Measurements from ENCODE around the gene FARP1. TPM values are rescaled to one million over a fixed set of nuclear protein-coding genes. Genes with fewer than 3 reads are reported as not detected.

Gene FARP1
- total RNA-seq, 4 donors from 2014 or later: 11.0 to 27.2 (median 13.6) TPM

DNA sequence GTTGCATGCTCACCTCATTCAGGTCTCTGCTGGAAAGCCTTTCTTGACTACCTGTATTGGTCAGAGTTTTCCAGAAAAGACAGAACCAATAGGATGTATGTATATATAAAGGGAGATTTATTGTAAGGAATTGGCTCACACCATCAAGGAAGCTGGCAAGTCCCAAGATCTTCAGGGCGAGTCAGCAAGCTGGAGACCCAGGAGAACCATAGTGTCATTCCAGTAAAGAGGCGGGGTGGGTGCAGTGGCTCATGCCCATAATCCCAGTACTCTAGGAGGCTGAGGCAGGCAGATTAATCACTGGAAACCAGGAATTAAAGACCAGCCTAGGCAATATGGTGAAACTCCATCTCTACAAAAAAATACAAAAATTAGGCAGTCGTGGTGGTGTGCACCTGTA lies 30.4 kb upstream of the FARP1 start:
- Histone ChIP-seq H3K27ac (no peak overlapping the region), H3K4me3 (no peak overlapping the region), H3K36me3 (no peaks in the 10 kb centered on the region), H3K9me3 (no peaks in the 10 kb centered on the region), H3K27me3 (no peaks in the 10 kb centered on the region), H3K4me1 (no peaks in the 10 kb centered on the region)
- no peak for DNase-seq (ENCODE audit: low spot score in 2 of 2)
- 94% methylated on average over 3 of the region's 3 CpGs for WGBS
- TF ChIP-seq, protein P1, sequence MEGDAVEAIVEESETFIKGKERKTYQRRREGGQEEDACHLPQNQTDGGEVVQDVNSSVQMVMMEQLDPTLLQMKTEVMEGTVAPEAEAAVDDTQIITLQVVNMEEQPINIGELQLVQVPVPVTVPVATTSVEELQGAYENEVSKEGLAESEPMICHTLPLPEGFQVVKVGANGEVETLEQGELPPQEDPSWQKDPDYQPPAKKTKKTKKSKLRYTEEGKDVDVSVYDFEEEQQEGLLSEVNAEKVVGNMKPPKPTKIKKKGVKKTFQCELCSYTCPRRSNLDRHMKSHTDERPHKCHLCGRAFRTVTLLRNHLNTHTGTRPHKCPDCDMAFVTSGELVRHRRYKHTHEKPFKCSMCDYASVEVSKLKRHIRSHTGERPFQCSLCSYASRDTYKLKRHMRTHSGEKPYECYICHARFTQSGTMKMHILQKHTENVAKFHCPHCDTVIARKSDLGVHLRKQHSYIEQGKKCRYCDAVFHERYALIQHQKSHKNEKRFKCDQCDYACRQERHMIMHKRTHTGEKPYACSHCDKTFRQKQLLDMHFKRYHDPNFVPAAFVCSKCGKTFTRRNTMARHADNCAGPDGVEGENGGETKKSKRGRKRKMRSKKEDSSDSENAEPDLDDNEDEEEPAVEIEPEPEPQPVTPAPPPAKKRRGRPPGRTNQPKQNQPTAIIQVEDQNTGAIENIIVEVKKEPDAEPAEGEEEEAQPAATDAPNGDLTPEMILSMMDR (IDR thresholded peaks at IDR 0.05): no peak
- TF ChIP-seq POLR2AphosphoS5 (IDR thresholded peaks at IDR 0.05): no peak
- TF ChIP-seq EP300 (IDR thresholded peaks at IDR 0.05): no peak
- TF ChIP-seq POLR2A (IDR thresholded peaks at IDR 0.05): no peak

DNA sequence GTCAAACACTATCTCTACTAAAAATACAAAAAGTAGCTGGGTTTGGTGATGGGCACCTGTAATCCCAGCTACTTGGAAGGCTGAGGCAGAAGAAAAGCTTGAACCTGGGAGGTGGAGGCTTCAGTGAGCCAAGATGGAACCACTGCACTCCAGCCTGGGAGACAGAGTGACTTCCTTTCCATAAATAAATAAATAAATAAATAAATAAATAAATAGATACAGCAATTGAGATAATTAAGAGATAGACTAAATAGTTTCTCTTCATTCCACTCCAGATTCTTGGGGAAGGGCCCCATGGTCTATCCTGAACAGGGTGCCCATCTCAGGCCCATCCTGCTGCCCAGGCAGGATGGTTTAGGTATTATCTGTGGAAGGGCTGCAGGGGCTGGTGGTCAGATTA lies 24.0 kb upstream of the FARP1 start:
- TF ChIP-seq POLR2A (IDR thresholded peaks at IDR 0.05) (no peak), POLR2AphosphoS5 (IDR thresholded peaks at IDR 0.05) (no peak), EP300 (IDR thresholded peaks at IDR 0.05) (no peak)
- TF ChIP-seq, protein P1 (IDR thresholded peaks at IDR 0.05): no peak
- H3K9me3 ChIP-seq: no peaks in the 10 kb centered on the region
- no peaks in the 10 kb centered on the region for H3K27me3 ChIP-seq
- no peak overlapping the region for H3K4me3 ChIP-seq
- H3K4me1 ChIP-seq: no peaks in the 10 kb centered on the region
- DNase-seq (ENCODE audit: low spot score in 2 of 2): no peak
- H3K27ac ChIP-seq: no peak overlapping the region
- no peaks in the 10 kb centered on the region for H3K36me3 ChIP-seq

DNA sequence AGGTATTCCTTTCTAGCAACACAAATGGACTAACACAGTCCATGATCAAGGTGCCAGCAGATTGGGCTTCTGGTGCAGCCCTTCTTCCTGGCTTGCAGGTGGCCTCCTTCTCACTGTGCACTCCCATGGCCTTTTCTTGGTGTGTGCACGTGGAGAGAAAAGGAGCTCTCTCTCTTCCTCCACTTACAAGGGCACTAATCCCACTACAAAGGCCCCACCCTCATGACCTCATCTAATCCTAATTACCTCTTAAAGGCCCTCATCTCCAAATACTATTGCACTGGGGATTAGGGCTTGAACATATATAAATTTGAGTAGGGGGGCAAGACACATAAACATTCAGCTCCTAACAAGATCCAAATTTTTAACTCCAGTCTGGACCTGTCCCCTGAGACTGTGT lies 19.7 kb upstream of the FARP1 start:
- H3K27ac ChIP-seq: no peak overlapping the region
- peaks cover 3% of the 10 kb centered on the region for H3K9me3 ChIP-seq
- no peaks in the 10 kb centered on the region for H3K4me1 ChIP-seq
- no peak for DNase-seq (ENCODE audit: low spot score in 2 of 2)
- 80% methylated on average over 1 of the region's 1 CpG for WGBS
- no peak overlapping the region for H3K4me3 ChIP-seq
- TF ChIP-seq POLR2AphosphoS5 (IDR thresholded peaks at IDR 0.05) (no peak), POLR2A (IDR thresholded peaks at IDR 0.05) (no peak), EP300 (IDR thresholded peaks at IDR 0.05) (no peak)
- TF ChIP-seq, protein P1 (IDR thresholded peaks at IDR 0.05): no peak
- no peaks in the 10 kb centered on the region for H3K36me3 ChIP-seq
- no peaks in the 10 kb centered on the region for H3K27me3 ChIP-seq

DNA sequence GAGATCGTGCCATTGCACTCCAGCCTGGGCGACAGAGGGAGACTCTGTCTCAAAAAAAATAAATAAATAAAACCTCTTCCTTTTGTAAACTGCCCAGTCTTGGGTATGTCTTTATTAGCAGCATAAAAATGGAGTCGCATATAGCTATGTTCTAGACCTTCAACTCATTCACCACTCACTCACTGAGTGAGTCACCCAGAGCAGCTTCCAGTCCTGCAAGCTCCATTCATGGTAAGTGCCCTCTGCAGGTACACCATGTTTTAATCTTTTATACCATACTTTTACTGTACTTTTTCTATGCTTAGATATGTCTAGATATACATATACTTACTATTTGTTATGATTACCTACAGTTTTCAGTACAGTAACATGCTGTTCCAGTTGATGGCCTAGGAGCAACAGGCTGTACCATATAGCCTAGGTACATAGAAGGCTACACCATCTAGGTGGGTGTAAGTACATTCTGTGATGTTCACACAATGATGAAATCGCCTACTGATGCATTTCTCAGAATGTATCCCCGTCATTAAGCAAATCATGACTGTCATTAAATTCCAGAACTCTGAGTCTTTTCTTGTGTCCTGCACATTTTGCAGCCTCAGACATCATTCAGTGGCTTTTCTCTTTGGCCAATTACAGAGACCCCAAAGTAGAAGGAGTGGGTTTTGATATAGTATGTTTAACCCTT lies 13.7 kb upstream of the FARP1 start:
- Histone ChIP-seq H3K27me3 (no peaks in the 10 kb centered on the region), H3K4me1 (no peaks in the 10 kb centered on the region), H3K9me3 (no peaks in the 10 kb centered on the region), H3K27ac (no peak overlapping the region), H3K4me3 (no peak overlapping the region), H3K36me3 (no peaks in the 10 kb centered on the region)
- TF ChIP-seq, protein P1 (IDR thresholded peaks at IDR 0.05): no peak
- TF ChIP-seq POLR2A (IDR thresholded peaks at IDR 0.05): no peak
- 92% methylated on average over 5 of the region's 5 CpGs for WGBS
- DNase-seq (ENCODE audit: low spot score in 2 of 2): no peak

DNA sequence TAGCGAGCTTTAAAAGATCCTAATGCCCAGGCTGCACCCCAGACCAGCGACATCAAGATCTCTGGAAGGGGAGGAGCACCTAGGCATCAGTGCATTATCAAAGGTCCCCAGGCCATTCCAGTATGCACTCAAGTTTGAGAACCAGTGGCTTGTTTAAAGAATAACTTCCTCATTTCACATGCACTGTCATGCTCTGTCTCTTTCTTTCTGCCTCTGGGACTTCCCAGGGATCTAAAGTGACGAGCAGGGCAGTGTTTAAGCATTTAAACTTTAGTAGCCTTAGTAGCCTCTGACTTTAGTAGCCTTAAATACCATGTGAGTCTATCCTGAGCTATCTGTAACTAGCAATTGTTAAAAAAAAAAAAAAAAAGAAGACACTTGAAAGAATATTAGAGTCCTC lies 8.9 kb upstream of the FARP1 start:
- Histone ChIP-seq H3K4me1 (no peaks in the 10 kb centered on the region), H3K36me3 (no peaks in the 10 kb centered on the region), H3K4me3 (no peak overlapping the region), H3K9me3 (no peaks in the 10 kb centered on the region), H3K27me3 (no peaks in the 10 kb centered on the region), H3K27ac (no peak overlapping the region)
- TF ChIP-seq POLR2AphosphoS5 (IDR thresholded peaks at IDR 0.05) (no peak), EP300 (IDR thresholded peaks at IDR 0.05) (no peak), POLR2A (IDR thresholded peaks at IDR 0.05) (no peak)
- TF ChIP-seq, protein P1 (IDR thresholded peaks at IDR 0.05): no peak
- WGBS: 67% methylated on average over 3 of the region's 3 CpGs
- DNase-seq (ENCODE audit: low spot score in 2 of 2): no peak

Data from suprapubic skin (tissue), 4 donors.